Measurements from ENCODE around the gene OCIAD2.
"Not testable (repeated sequence)": the region's sequence is repeated elsewhere in the genome, so short reads cannot be mapped to it uniquely, and the experiment has no call there.

Gene OCIAD2

DNA sequence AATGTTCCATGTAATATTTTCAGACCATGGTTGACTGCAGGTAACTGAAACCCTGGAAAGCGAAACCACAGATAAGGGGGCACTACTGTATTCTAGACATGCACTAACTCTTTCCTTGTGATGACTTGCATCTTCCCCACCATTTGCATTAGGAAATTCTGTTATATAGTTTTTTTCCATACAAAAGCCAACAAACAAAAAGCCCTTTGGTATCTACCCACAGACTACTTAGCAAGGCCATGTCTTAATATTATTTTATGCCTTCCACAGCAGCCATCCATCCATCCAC is 52.2 kb downstream of the OCIAD2 start:
- no peak for DNase-seq (ENCODE audit: low read depth)

DNA sequence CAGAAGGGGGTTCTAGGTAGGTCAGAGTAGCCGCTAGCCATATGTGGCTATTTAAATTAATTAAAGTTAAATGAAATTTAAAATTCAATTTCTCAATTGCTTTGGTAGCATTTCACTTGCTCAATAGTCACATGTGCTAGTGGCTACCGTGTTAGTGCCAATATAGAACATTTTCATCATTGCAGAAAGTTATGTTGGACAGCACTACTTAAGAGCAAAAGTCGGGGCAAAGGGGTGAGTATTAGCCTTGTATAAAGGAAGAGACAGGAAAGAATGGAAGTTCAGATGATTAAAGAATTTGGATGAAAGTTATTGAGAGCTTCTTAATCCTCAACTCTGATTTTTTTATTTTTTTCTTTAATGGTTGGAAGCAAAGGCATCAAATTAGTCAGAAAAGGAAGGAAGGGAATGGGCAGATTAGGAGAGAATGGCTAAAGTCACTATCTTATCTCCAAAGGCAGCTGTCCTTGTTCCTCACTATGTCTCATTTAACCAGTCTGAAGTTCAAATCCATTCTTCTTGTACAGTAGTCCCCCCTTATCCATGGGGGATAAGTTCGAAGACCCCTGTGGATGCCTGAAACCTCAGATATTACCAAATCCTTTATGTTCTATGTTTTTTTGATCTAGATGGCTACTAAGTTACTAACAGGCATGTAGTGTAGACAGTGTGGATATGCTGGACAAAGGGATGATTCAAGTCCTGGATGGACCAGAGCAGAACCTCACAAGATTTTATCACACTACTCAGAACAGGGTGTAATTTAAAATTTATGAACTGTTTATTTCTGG is 52.8 kb downstream of the OCIAD2 start:
- no peak for DNase-seq (ENCODE audit: low read depth)

DNA sequence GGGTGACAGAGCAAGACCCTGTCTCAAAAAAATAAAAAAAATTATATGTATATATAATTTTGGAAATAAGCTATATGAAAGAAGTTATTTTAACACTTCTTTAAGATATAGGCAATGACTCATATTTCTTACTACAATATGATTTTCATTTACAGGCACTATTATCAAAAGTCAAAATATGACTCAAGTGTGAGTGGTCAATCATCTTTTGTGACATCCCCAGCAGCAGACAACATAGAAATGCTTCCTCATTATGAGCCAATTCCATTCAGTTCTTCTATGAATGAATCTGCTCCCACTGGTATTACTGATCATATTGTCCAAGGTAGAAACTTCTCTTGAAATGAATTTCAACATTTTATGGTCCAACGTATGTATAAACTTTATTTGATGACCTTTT is 54.9 kb downstream of the OCIAD2 start:
- DNase-seq (ENCODE audit: low read depth), result no peak

DNA sequence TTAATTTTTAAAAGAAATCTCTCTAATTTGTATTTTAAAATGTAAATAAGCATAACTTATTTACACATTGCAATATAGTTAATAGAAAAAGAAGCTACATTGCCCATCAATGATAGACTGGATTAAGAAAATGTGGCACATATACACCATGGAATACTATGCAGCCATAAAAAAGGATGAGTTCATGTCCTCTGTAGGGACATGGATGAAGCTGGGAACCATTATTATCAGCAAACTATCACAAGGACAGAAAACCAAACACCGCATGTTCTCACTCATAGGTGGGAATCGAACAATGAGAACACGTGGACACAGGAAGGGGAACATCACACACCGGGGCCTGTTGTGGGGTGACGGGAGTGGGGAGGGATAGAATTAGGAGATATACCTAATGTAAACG is 57.8 kb downstream of the OCIAD2 start:
- not testable (repeated sequence) for DNase-seq (ENCODE audit: low read depth)

DNA sequence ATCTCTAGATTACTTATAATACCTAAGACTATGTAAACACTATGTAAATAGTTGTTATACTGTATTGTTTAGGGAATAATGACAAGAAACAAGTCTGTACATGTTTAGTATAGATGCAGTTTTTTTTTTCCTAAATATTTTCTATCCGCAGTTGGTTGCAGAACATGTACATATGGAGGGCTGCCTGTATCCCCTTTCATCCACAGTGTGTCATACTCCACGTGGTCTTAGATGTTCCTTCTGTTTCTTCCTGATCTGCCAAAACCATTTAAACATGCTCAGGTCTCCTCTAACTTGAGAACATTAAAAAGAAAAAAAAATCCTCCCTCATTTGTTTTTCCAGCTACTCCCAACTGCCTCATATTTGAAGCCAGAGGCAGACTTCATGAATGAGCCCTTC is 61.7 kb downstream of the OCIAD2 start:
- no peak for DNase-seq (ENCODE audit: low read depth)

DNA sequence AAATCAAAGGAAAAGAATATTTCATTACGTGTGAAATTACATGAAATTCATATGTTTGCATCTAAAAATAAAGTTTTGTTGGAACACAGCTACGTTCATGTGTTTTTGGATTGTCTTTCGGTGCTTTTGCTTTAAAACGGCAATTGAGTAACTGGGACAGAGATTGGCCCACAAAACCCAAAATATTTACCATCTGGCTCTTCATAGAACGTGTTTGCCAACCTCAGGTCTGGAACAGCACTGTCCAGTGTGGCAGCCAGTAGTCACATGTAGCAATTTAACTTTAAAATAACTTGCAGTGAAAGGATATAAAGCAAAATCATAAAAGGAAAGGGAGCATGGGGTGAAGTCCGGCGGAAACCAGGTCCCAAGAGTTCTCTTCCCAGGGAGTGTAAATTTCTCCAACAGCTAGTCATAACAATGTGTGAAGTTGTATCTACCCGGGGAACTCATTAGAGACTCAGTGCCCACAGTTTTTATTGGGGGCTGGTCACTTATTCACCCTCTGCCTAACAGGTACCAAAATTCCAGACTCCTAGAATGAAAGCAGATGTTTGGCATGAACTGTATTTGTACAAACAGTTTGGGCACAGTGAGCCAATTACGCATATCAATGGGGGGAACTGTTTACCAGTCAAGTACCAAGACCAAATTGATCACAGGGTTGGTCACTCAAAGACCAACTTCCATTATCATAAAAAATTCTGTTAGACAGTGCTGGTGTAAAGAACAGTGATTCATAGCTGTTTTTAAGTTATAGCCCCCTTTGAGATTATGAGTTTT is 65.3 kb downstream of the OCIAD2 start:
- no peak for DNase-seq (ENCODE audit: low read depth)

DNA sequence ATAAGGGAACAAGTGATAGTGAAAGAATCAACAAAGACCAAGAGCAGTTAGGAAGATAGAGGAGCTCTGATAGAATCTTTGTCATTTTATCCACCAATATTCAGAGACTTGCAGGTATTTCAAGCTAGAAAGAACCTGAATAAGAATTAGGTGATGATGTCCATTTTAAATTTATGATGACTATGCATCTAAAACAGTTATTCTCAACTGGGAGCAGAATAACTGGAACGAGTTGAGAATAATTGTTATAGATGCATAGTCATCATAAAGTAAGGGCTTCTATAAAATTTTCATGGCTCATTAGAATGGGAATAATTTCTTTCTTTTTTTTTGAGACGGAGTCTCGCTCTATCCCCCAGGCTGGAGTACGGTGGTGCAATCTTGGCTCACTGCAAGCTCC is 69.9 kb downstream of the OCIAD2 start:
- DNase-seq (ENCODE audit: low read depth), result no peak
